Thoracic aorta (tissue), 2 donors: ENCODE measurements around the gene ADGRF3. TPM values are rescaled to one million over a fixed set of nuclear protein-coding genes. Genes with fewer than 3 reads are reported as not detected.

Experiments used
- ATAC-seq: fragments of 150-250 bp; one replicate; pipeline ENCODE4 v1.8.0; 2017; ENCODE audit warnings: low read depth; ENCODE audit not compliant: insufficient number of reproducible peaks, low FRiP score
- DNase-seq: peaks from one replicate; pipeline ENCODE4 v3.0.0-alpha.2; 2020; ENCODE audit warnings: low spot score
- H3K27ac ChIP-seq, 2 donors: fragments of 200-600 bp; sonication (generic); 1 replicate in 1 of 2; 2 replicates in 1 of 2; pipeline ENCODE4 v1.5.1; 2016; ENCODE audit warnings: mild to moderate bottlenecking in 2 of 2, moderate library complexity in 2 of 2
- H3K27me3 ChIP-seq: fragments of 200-600 bp; sonication (generic); replicated peaks from 2 replicates; pipeline ENCODE4 v1.6.0; 2016; ENCODE audit warnings: mild to moderate bottlenecking; ENCODE audit not compliant: insufficient read depth
- H3K36me3 ChIP-seq: fragments of 200-600 bp; sonication (generic); one replicate; pipeline ENCODE4 v1.5.1; 2016
- H3K4me1 ChIP-seq, 2 donors: fragments of 200-600 bp; sonication (generic); 1 replicate in 1 of 2; 2 replicates in 1 of 2; pipeline versions ENCODE4 v1.5.1 to v1.6.0; 2016; ENCODE audit warnings: low read depth in 2 of 2, mild to moderate bottlenecking in 1 of 2; ENCODE audit not compliant: control insufficient read depth in 1 of 2
- H3K4me3 ChIP-seq: fragments of 200-600 bp; sonication (generic); 2 replicates; pipeline ENCODE4 v1.5.1; 2016; ENCODE audit warnings: mild to moderate bottlenecking
- H3K9me3 ChIP-seq: fragments of 200-600 bp; sonication (generic); 2 replicates; pipeline ENCODE4 v1.5.1; 2016
- total RNA-seq, 2 donors: library from RNA; depleted of rRNA; stranded (reverse); fragments of >200 nt; gene quantifications; one replicate each; pipeline versions ENCODE4 v1.1.0 to v1.2.3, GENCODE V29; 2016
- TF ChIP-seq, protein P1 (sequence below): fragments of 200-600 bp; sonication (generic); IDR thresholded peaks from one replicate; pipeline ENCODE4 v1.5.1; 2019; ENCODE audit warnings: antibody characterized with exemption

The ADGRF3 gene
- total RNA-seq, 2 donors from 2014 or later, result 0.68 TPM; not detected in 1

DNA sequence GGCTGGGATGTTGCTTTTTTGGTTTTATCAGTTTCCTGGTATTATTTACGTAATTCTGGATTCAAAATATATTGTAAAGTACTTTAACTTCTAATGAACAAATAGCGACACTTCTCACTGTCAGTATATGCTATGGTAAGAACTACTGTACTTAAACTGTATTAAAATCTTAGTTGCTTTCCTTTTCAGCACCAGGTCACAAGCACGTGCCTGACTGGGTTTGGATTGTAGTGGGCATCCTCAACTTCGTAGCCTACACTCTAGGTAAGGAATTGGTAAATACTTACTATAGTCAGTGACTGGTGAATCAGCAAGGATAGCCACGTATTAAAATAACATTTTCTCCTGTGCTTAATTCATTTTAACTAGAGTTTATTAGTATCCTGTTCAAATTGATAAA lies 20.4 kb upstream of the ADGRF3 start:
- ATAC-seq, result no peak
- no peaks in the 10 kb centered on the region for H3K4me1 ChIP-seq
- TF ChIP-seq, protein P1, sequence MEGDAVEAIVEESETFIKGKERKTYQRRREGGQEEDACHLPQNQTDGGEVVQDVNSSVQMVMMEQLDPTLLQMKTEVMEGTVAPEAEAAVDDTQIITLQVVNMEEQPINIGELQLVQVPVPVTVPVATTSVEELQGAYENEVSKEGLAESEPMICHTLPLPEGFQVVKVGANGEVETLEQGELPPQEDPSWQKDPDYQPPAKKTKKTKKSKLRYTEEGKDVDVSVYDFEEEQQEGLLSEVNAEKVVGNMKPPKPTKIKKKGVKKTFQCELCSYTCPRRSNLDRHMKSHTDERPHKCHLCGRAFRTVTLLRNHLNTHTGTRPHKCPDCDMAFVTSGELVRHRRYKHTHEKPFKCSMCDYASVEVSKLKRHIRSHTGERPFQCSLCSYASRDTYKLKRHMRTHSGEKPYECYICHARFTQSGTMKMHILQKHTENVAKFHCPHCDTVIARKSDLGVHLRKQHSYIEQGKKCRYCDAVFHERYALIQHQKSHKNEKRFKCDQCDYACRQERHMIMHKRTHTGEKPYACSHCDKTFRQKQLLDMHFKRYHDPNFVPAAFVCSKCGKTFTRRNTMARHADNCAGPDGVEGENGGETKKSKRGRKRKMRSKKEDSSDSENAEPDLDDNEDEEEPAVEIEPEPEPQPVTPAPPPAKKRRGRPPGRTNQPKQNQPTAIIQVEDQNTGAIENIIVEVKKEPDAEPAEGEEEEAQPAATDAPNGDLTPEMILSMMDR, result no peak

DNA sequence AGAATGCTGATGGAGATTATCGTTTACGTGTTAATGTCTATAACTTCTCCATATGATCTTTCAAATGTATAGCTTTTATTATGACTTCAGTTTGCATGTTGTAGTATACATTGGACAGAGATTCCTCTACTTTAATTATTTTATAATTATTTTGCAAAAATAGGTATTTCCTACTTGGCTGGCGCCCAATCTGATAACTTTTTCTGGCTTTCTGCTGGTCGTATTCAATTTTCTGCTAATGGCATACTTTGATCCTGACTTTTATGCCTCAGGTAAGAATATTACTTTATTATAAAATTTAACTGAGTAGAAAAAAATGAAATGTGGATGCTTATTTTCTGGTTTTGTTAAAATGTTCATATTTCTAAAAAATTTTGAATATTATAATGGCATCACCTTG lies 18.1 kb upstream of the ADGRF3 start:
- H3K9me3 ChIP-seq, result no peaks in the 10 kb centered on the region
- ATAC-seq (no peak), DNase-seq (no peak)
- H3K4me3 ChIP-seq, result no peak overlapping the region
- TF ChIP-seq, protein P1, result no peak
- no peak overlapping the region for H3K27ac ChIP-seq
- H3K27me3 ChIP-seq, result no peaks in the 10 kb centered on the region
- no peaks in the 10 kb centered on the region for H3K4me1 ChIP-seq
- H3K36me3 ChIP-seq, result no peaks in the 10 kb centered on the region

More for the DNA sequence above, 20.4 kb upstream of the ADGRF3 start:
- no peak overlapping the region for H3K27ac ChIP-seq
- H3K27me3 ChIP-seq, result no peaks in the 10 kb centered on the region
- DNase-seq, result no peak
- no peaks in the 10 kb centered on the region for H3K9me3 ChIP-seq
- no peak overlapping the region for H3K4me3 ChIP-seq
- no peaks in the 10 kb centered on the region for H3K36me3 ChIP-seq

DNA sequence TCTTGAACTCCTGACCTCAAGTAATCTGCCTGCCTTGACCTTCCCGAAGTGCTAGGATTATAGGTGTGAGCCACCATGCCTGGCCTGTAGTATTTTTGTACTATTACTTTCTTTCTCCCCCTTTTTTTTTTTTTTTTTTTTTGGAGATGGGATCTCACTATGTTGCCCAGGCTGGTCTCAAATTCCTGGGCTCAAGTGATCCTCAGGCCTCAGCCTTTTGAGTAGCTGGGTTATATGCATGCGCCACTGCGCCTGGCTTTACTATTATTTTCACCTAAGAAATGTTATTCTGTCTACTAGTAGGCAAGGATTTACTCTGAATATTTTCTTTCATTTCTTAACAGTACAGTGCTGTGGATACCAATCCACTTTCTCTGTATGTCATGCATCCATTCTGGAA lies 17.4 kb upstream of the ADGRF3 start:
- Histone ChIP-seq H3K9me3 (no peaks in the 10 kb centered on the region), H3K4me1 (no peaks in the 10 kb centered on the region), H3K4me3 (no peak overlapping the region), H3K36me3 (no peaks in the 10 kb centered on the region), H3K27me3 (no peaks in the 10 kb centered on the region), H3K27ac (no peak overlapping the region)
- DNase-seq (no peak), ATAC-seq (no peak)
- TF ChIP-seq, protein P1, result no peak

DNA sequence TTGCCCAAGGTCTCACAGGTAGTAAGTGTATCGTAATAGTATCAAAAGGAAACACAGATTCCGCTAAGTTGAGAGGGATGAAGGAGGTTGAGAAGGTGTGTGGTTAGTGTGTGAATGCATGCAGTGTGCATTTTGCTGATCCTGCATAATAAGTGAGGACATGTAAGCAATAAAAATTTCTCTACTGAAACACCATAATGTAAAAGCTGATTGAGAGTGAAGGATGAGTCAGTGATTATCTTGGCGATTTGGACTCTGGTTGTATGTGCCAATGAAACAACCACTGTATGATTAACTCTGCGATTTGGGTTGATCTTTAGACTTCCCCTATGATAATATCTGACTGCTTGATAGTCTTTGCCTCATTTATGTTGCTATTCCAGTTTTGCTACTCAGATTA lies 16.7 kb upstream of the ADGRF3 start:
- TF ChIP-seq, protein P1, result no peak
- no peak overlapping the region for H3K4me3 ChIP-seq
- H3K9me3 ChIP-seq, result no peaks in the 10 kb centered on the region
- no peak for ATAC-seq
- H3K36me3 ChIP-seq, result no peaks in the 10 kb centered on the region
- H3K27me3 ChIP-seq, result no peaks in the 10 kb centered on the region
- no peaks in the 10 kb centered on the region for H3K4me1 ChIP-seq
- no peak for DNase-seq
- H3K27ac ChIP-seq, result no peak overlapping the region

DNA sequence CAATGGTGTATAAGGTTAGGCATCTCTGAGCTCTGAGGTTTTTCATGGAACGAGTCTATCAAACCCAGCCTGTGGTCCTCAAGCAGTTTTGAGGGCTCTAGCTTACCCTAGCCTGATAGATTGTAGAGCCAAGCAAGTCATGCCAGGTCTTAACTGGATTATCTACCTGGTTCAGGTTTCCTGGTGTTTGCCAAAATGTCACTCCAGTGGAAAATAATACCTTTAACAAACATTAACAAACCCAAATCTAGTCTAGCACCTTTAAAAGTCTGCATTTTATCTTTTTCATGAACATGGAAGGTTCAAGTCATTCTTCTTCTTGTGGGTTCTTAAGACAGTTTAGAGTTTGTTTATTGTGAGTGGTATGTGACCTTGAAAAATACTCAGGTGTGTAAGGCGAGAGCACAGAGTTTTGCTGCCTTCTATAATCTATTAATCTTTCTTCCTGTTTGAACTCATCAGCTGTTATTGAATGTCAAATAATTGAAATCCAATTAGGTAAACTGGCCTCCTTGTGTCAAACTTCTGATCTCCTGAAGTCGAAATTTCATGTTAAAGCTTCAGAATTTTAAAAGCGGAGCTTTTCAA lies 13.4 kb upstream of the ADGRF3 start:
- TF ChIP-seq, protein P1, result no peak
- ATAC-seq, result no peak
- H3K27ac ChIP-seq, result no peak overlapping the region

More for the DNA sequence above, 13.4 kb upstream of the ADGRF3 start:
- Histone ChIP-seq H3K4me1 (no peaks in the 10 kb centered on the region), H3K4me3 (no peak overlapping the region), H3K9me3 (no peaks in the 10 kb centered on the region), H3K36me3 (no peaks in the 10 kb centered on the region), H3K27me3 (no peaks in the 10 kb centered on the region)
- DNase-seq, result no peak
